ENCODE measurements around the gene SH3GL1. TPM values are rescaled to one million over a fixed set of nuclear protein-coding genes. Genes with fewer than 3 reads are reported as not detected.

Gene SH3GL1
- total and polyA plus RNA-seq, 10 of the 15 experiments (the other 5 are each of a cell fraction or from before 2014, with no cell fraction given) = 0.93 to 47.4 (median 28.4) TPM

GRCh38 chr19:4342314-4342614 lies 58.1 kb downstream of the SH3GL1 start (continued):
- TF ChIP-seq ZBTB4 (CRISPR knock-in tag; IDR thresholded peaks at IDR 0.05) (no peak), RUNX3 (IDR thresholded peaks at IDR 0.05; ENCODE audit: low read length) (peak; percentile 24; the same call in 1 of the 2 replicates), CBX5 (IDR thresholded peaks at IDR 0.05; ENCODE audit: low read depth) (no peak), CREB1 (IDR thresholded peaks at IDR 0.05; ENCODE audit: low read depth) (no peak), CHD4 (IDR thresholded peaks at IDR 0.05) (no peak), DPF2 (IDR thresholded peaks at IDR 0.05) (peak; percentile 30; the same call in 1 of the 2 replicates), SPI1 (IDR thresholded peaks at IDR 0.05; ENCODE audit: borderline replicate concordance, insufficient read depth, low read depth, low read length) (0 out of 2 replicates have a peak, but pooled peaks have one; percentile 20), SKIL (IDR thresholded peaks at IDR 0.05; ENCODE audit: low read depth, poor library complexity, severe bottlenecking) (no peak), TCF7 (IDR thresholded peaks at IDR 0.05; ENCODE audit: borderline replicate concordance) (no peak), GATAD2B (conservative IDR thresholded peaks at IDR 0.05; ENCODE audit: low read depth) (peak; percentile 39; the same call in 1 of the 2 replicates), BCLAF1 (IDR thresholded peaks at IDR 0.05) (no peak)
